HCT116 (cell line): Measurements from ENCODE around the gene GPR68.

ENCODE experiments used
- EZH2 ChIP-seq: fragments of 200-600 bp; sonication (generic); IDR thresholded peaks from 2 replicates; pipeline ENCODE4 v1.6.1; 2017; ENCODE audit warnings: antibody characterized with exemption, mixed run types
- ZBTB33 ChIP-seq: IDR thresholded peaks from 2 replicates; pipeline ENCODE4 v1.6.1; 2011; ENCODE audit warnings: mild to moderate bottlenecking, low read length, moderate library complexity; ENCODE audit not compliant: insufficient replicate concordance; ENCODE audit errors: extremely low read depth
- TF ChIP-seq, protein P1 (sequence below), 3 experiments: fragments of 200-600 bp in 1 of 3; sonication (generic) in 1 of 3; IDR thresholded peaks in 2 of 3; conservative IDR thresholded peaks in 1 of 3; 2 replicates each; pipeline ENCODE4 v1.5.1; 2012 to 2017; ENCODE audit warnings: low read depth in 2 of 3, low read length in 2 of 3, antibody characterized with exemption in 1 of 3, borderline replicate concordance in 1 of 3, control low read depth in 1 of 3, mild to moderate bottlenecking in 1 of 3, mixed read lengths in 1 of 3, mixed run types in 1 of 3, moderate library complexity in 1 of 3; ENCODE audit not compliant: insufficient read depth in 1 of 3
- TF ChIP-seq, protein P2 (sequence below): IDR thresholded peaks from 2 replicates; pipeline ENCODE4 v1.6.1; 2012

DNA sequence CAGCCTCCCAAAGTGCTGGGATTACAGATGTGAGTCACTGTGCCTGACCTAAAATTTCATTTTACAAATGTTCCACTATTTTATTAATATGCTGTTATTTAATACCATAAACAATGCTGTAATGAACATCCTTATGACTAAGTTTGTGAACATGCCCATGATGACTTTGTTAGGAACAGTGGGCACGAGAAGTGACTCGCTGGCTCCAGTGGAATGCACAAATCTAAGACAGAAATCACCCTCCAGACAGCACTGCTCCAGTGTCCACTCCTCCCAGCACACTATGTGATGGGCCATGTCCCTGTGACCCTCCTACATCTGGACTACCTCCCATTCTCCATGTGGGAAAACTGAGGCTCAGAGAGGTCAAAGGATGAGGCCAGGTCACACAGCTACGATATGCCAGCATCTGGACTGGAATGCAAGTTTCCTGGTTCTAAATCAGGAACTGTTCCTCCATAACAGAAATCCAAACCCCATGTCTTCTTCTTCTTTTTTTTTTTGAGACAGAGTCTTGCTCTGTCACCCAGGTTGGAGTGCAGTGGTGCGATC lies 57.9 kb downstream of the GPR68 start:
- TF ChIP-seq, protein P1, sequence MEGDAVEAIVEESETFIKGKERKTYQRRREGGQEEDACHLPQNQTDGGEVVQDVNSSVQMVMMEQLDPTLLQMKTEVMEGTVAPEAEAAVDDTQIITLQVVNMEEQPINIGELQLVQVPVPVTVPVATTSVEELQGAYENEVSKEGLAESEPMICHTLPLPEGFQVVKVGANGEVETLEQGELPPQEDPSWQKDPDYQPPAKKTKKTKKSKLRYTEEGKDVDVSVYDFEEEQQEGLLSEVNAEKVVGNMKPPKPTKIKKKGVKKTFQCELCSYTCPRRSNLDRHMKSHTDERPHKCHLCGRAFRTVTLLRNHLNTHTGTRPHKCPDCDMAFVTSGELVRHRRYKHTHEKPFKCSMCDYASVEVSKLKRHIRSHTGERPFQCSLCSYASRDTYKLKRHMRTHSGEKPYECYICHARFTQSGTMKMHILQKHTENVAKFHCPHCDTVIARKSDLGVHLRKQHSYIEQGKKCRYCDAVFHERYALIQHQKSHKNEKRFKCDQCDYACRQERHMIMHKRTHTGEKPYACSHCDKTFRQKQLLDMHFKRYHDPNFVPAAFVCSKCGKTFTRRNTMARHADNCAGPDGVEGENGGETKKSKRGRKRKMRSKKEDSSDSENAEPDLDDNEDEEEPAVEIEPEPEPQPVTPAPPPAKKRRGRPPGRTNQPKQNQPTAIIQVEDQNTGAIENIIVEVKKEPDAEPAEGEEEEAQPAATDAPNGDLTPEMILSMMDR (IDR thresholded peaks at IDR 0.05 in 2 of 3, conservative IDR thresholded peaks at IDR 0.05 in 1 of 3; ENCODE audit: borderline replicate concordance in 1 of 3, insufficient read depth in 1 of 3, low read depth in 2 of 3, low read length in 2 of 3): no peak
- TF ChIP-seq EZH2 (no peak), ZBTB33 (no peak)
- TF ChIP-seq, protein P2, sequence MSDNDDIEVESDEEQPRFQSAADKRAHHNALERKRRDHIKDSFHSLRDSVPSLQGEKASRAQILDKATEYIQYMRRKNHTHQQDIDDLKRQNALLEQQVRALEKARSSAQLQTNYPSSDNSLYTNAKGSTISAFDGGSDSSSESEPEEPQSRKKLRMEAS: no peak
